Memory B cell (primary cell): ENCODE results near the gene C1orf210.

Source experiments
- ATAC-seq: fragments of 150-1000 bp; cut with Tn5 transposase; 2 replicates; pipeline ENCODE4 v1.10.0; 2021; ENCODE audit warnings: low read depth, mild to moderate bottlenecking, moderate library complexity
- DNase-seq, 2 donors: peaks; one replicate each; pipeline ENCODE4 v3.0.0; 2022; ENCODE audit warnings: low spot score in 2 of 2
- H3K27ac Mint-ChIP-seq: one replicate; pipeline ENCODE4 v1.8.0; 2022; ENCODE audit warnings: mild to moderate bottlenecking, moderate library complexity, mixed read lengths
- H3K27me3 Mint-ChIP-seq: one replicate; pipeline ENCODE4 v1.8.0; 2022; ENCODE audit warnings: mixed read lengths
- H3K36me3 Mint-ChIP-seq: one replicate; pipeline ENCODE4 v1.8.0; 2022; ENCODE audit warnings: mild to moderate bottlenecking, mixed read lengths
- H3K4me1 Mint-ChIP-seq: one replicate; pipeline ENCODE4 v1.8.0; 2022; ENCODE audit warnings: mixed read lengths
- H3K4me3 Mint-ChIP-seq: one replicate; pipeline ENCODE4 v1.8.0; 2022; ENCODE audit warnings: mild to moderate bottlenecking, moderate library complexity, mixed read lengths
- H3K9me3 Mint-ChIP-seq: one replicate; pipeline ENCODE4 v1.8.0; 2022; ENCODE audit warnings: mixed read lengths

The C1orf210 gene

DNA sequence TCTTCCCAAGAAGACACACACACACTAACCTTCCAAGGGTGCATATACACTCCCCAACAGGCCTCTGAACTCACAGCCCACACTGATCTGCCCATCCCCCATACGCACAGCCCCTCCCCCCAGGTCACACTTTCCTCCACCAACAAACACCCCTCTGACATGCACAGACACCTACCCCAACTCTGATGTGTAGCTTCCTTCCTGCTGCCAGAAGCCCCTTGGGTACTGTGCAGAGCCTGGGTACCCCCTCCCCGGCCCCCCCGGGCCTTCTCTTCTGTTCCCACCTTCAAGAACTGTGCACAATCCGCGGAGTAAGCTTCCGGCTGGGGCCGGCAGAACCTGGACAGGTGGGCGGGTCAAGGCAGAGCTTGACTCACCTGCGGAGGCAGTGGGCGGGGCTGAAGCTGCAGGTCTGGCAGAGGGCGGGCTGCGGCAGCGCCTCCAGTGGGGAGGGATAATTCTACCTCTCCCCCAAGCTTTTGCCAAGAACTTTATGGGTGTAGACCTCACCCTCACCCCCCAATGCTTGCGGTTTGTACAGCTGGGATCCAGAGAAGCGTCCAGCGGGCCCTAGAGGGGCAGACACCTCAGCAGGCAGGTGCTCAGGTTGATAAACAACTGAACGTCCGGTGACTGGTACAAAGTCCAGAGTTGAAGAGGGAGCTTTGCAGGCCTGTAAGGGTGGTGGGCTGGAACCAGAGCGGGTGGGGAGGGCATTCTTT lies at the start of gene C1orf210:
Gene C1orf210 (minus strand): TSS at position 313 of the 722 bp plus-strand sequence. CDS start 2,311 bp downstream, outside the sequence.
- no peak for DNase-seq
- ATAC-seq: no peak
- Mint-ChIP-seq H3K27ac (no peak within 1 kb of the TSS), H3K4me3 (no peak within 1 kb of the TSS), H3K27me3 (peaks cover 14% of the 10 kb centered on the region), H3K9me3 (no peaks in the 10 kb centered on the region), H3K4me1 (no peaks in the 10 kb centered on the region), H3K36me3 (no peaks in the 10 kb centered on the region)

DNA sequence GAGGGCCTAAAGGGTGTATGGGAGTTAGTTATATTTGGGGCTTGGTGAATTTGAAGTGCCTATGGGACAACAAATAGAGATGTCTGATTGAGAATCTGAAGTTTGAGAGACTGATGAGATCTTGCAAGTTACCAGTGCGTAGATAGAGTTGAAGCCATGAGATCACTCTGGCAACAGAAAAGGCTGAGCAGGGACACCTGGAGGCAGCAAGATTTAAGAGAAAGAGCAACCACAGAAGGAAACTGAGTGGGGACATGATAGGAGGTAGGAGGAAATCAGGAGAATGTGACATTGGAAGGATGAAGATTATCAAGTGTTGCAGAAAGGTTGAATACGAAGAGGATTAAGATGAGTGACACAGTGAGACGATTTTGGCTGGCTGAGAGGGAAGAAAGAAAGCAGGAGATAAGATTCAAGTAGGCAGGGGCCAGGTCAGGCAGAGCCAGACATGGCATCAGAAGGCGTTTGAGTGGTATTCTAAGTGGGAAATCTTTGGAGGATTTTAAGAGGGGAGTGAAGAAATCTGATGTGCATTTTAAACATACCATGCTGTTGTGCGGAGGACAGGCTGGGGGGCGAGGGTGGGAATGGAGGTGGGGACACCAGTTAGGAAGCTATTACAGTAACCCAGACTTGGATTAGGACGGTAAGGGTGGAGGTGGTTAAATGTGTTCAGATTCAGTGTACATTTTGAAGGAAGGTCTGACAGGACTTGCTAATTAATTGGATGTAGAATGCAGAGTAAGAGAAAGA lies 49.2 kb upstream of the C1orf210 start:
- H3K4me3 Mint-ChIP-seq: no peak overlapping the region
- H3K36me3 Mint-ChIP-seq: no peaks in the 10 kb centered on the region
- peaks cover 2% of the 10 kb centered on the region for H3K27me3 Mint-ChIP-seq
- DNase-seq (no peak), ATAC-seq (no peak)
- no peak overlapping the region for H3K27ac Mint-ChIP-seq
- H3K4me1 Mint-ChIP-seq: no peaks in the 10 kb centered on the region
- no peaks in the 10 kb centered on the region for H3K9me3 Mint-ChIP-seq

DNA sequence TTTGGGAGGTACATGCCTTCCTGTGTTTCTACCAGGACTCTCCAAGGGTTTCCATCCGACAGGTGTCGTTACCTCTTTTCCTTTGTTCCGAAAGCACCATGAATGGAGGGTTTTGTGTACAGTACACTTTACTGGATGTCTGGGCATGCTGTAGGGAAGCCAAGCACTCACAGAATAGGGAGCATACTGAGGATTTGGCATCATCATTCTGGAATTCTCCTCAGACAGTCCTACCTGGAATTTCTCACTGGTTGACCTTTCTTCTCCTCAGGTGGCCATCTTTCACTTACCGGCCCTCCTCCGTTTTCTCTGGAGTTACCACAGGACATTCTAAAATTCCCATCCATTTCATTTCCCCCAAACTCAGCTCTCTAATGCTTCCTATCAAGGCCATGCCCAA lies 46.3 kb upstream of the C1orf210 start:
- DNase-seq (no peak), ATAC-seq (no peak)
- no peak overlapping the region for H3K4me3 Mint-ChIP-seq
- peaks cover 2% of the 10 kb centered on the region for H3K9me3 Mint-ChIP-seq
- H3K4me1 Mint-ChIP-seq: no peaks in the 10 kb centered on the region
- peaks cover 3% of the 10 kb centered on the region for H3K36me3 Mint-ChIP-seq
- no peak overlapping the region for H3K27ac Mint-ChIP-seq
- H3K27me3 Mint-ChIP-seq: no peaks in the 10 kb centered on the region

DNA sequence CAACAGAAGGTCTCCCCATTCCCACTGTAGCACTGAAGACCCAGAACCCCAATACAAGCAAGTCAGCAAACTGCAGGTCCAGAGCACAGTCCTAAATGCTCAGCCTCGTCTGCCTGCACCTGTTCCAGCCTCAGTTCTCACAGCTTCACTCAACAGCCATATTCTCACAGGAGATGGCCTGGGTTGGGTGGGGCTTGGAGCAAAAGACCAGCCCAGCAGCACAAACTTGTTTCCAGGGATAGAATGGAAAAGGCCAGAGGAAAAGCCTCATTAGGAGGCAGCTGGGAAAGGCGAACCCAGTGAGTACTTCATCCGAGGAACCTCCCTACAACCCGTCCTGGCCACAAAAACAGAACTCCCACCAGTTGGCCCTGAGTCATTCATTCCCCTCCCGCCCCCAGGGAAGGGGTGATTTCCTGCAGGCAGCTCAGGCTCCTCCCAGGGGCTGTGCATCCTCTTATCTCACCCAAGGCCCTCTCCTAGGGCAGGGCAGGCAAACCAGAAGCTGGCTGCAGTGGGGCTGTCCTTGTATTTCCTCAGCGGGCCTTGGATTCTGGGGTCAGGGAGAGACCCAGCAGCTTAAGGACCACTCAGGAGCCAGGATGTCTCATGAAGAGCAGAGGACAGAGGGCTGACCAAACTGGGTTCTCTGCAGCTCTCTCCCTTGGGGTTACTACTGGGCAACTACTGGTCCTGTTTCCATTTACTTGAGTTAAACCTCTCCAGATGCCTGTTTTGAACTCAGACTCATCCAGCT lies 44.8 kb upstream of the C1orf210 start:
- H3K4me1 Mint-ChIP-seq: no peaks in the 10 kb centered on the region

DNA sequence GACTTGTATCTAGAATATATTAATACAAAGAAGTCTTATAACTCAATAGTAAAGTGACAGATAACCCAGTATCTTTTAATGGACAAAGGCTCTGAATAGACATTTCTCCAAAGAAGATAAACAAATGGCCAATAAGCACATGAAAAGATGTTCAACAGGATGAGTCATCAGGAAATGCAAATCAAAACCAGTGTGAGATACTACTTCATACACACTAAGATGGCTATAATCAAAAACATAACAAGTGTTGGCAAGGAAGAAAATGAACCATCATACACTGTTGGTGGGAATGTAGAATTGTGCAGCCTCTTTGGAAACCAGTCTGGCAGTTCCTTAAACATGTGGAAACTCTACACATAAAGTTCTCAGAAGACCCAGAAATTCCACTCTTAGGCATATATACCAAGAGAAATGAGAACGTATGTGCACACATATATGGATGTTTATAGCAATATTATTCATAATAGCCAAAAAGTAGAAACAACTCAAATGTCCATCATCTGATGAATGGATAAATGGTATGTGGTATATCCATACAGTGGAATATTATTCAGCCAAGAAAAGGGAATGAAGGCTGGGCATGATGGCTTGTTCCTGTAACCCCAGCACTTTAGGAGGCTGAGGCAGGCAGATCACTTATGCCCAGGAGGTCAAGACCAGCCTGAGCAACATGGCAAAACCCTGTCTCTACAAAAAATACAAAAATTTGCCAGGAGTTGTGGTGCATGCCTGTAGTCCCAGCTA lies 42.3 kb upstream of the C1orf210 start:
- H3K27ac Mint-ChIP-seq: no peak overlapping the region
- H3K4me3 Mint-ChIP-seq: no peak overlapping the region
- H3K36me3 Mint-ChIP-seq: peaks cover 9% of the 10 kb centered on the region
- ATAC-seq (no peak), DNase-seq (no peak)
- H3K4me1 Mint-ChIP-seq: no peaks in the 10 kb centered on the region
- H3K27me3 Mint-ChIP-seq: no peaks in the 10 kb centered on the region
- peaks cover 7% of the 10 kb centered on the region for H3K9me3 Mint-ChIP-seq

More for the DNA sequence above, 44.8 kb upstream of the C1orf210 start:
- no peak for ATAC-seq
- Mint-ChIP-seq H3K4me3 (no peak overlapping the region), H3K27me3 (no peaks in the 10 kb centered on the region), H3K9me3 (peaks cover 4% of the 10 kb centered on the region), H3K36me3 (peaks cover 4% of the 10 kb centered on the region), H3K27ac (no peak overlapping the region)
- DNase-seq: no peak

DNA sequence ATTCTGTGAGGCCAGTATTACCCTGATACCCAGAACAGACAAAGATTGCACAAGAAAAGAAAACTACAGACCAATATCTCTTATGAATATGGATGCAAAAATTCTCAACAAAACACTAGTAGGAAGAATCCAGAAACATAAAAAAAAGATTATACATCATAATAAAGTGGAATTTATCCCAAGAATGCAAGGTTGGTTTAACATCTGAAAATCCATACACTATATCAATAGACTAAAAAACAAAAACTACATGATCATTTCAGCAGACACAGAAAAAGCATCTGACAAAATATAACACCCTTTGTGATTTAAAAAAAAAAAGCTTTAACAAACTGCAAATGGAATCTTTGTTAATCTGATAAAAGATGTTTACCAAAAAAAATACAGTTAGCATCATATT lies 40.0 kb upstream of the C1orf210 start:
- no peaks in the 10 kb centered on the region for H3K27me3 Mint-ChIP-seq
- ATAC-seq: no peak
- no peaks in the 10 kb centered on the region for H3K4me1 Mint-ChIP-seq
- no peak overlapping the region for H3K27ac Mint-ChIP-seq
- DNase-seq: no peak
- H3K36me3 Mint-ChIP-seq: peaks cover 9% of the 10 kb centered on the region
- H3K4me3 Mint-ChIP-seq: no peak overlapping the region
- H3K9me3 Mint-ChIP-seq: peaks cover 7% of the 10 kb centered on the region

DNA sequence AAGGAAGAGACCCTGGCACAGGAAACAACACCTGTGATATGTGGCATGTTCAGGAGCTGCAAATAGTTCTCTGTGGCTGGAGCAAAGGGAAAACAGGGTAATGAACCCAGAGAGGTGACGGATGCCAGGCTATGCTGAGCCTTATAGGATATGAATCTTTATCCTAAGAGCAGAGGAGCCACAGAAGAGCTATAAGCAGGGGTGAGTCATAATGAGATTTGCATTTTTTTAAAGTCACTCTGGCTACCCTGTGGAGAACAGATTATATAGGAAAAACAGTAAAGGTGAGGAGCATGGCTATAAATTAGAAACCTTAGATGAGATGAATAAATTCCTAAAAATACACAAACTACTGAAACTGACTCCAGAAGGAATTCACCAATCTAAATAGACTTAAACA lies 39.4 kb upstream of the C1orf210 start:
- no peak overlapping the region for H3K27ac Mint-ChIP-seq
- peaks cover 9% of the 10 kb centered on the region for H3K36me3 Mint-ChIP-seq
- no peaks in the 10 kb centered on the region for H3K4me1 Mint-ChIP-seq
- DNase-seq: no peak
- H3K4me3 Mint-ChIP-seq: no peak overlapping the region
- H3K9me3 Mint-ChIP-seq: peaks cover 7% of the 10 kb centered on the region
- no peak for ATAC-seq
- H3K27me3 Mint-ChIP-seq: no peaks in the 10 kb centered on the region

DNA sequence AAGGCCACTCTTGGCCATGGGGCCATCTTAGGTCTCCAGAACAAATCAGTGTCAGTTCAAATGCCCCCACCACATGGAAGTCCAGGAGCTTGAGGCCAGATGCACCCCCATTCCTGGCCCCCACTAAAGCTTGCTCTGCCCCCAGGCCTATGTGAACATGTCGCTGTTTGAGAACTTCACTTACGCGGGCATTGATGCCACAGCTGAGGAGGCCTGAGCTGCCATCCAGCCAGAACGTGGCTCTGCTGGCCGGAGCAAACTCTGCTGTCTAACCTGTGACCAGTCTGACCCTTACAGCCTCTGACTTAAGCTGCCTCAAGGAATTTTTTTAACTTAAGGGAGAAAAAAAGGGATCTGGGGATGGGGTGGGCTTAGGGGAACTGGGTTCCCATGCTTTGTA lies 37.1 kb upstream of the C1orf210 start:
- H3K27ac Mint-ChIP-seq: no peak overlapping the region
- ATAC-seq: no peak
- no peak for DNase-seq
- peaks cover 6% of the 10 kb centered on the region for H3K36me3 Mint-ChIP-seq
- H3K4me1 Mint-ChIP-seq: no peaks in the 10 kb centered on the region
- H3K9me3 Mint-ChIP-seq: peaks cover 5% of the 10 kb centered on the region
- no peak overlapping the region for H3K4me3 Mint-ChIP-seq
- no peaks in the 10 kb centered on the region for H3K27me3 Mint-ChIP-seq

DNA sequence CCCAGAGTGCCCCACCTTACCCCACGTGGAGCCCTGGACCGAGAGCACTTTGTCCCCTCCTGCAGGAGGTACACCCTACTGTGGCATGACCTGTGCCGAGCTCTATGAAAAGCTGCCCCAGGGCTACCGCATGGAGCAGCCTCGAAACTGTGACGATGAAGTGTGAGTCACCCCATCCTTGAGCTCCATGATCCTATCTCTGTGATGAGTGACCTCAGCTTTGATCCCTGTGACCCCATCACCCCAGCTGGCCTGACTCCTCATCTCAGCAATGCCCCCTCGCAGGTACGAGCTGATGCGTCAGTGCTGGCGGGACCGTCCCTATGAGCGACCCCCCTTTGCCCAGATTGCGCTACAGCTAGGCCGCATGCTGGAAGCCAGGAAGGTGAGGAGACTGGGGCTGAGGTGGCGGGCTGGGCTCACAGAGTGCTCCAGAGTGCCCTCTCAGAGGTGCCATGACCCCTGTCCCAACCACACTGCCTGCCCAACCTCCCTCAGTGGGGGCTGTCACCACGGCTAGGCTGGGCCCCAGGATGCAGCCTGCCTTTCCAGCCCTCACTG lies 36.0 kb upstream of the C1orf210 start:
- DNase-seq: no peak
- Mint-ChIP-seq H3K4me1 (no peaks in the 10 kb centered on the region), H3K4me3 (no peak overlapping the region), H3K36me3 (peaks cover 6% of the 10 kb centered on the region), H3K9me3 (peaks cover 5% of the 10 kb centered on the region), H3K27me3 (no peaks in the 10 kb centered on the region), H3K27ac (no peak overlapping the region)
- ATAC-seq: no peak

DNA sequence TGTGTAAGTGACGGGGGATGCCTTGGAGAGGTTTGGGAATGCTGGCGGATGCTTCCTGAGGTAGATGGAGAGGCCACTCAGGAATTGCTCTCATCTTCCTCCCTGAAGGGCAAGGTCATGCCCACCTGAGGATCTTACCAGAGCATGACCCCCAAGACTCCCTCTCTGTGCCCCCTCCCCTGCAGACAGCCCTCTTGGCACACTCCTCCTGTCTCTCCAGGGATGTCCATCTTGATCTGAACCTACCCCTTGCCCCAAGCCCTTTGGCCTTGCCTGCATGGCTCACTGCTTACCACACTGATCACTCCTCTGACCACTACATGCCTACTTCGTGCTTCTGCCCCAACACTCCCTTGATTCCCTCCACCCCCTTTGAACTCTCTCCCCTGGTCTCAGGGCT lies 34.4 kb upstream of the C1orf210 start:
- Mint-ChIP-seq H3K36me3 (peaks cover 3% of the 10 kb centered on the region), H3K4me1 (no peaks in the 10 kb centered on the region), H3K4me3 (no peak overlapping the region), H3K9me3 (peaks cover 2% of the 10 kb centered on the region), H3K27ac (no peak overlapping the region), H3K27me3 (no peaks in the 10 kb centered on the region)
- ATAC-seq (no peak), DNase-seq (no peak)

DNA sequence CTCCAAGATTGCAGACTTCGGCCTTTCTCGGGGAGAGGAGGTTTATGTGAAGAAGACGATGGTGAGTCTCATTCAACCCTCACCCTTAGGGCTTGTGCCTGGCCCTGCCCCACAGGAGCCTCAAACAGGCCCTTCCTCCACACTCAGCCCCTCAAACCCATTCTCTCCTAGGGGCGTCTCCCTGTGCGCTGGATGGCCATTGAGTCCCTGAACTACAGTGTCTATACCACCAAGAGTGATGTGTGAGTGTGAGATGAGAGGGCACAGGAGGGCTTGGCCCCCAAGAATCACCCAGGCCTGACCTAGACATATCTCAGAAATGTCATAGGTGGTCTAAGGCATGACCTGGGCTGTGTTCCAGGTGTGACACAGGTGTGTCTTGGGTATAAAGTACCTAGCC lies 33.9 kb upstream of the C1orf210 start:
- ATAC-seq: no peak
- no peaks in the 10 kb centered on the region for H3K27me3 Mint-ChIP-seq
- H3K27ac Mint-ChIP-seq: no peak overlapping the region

DNA sequence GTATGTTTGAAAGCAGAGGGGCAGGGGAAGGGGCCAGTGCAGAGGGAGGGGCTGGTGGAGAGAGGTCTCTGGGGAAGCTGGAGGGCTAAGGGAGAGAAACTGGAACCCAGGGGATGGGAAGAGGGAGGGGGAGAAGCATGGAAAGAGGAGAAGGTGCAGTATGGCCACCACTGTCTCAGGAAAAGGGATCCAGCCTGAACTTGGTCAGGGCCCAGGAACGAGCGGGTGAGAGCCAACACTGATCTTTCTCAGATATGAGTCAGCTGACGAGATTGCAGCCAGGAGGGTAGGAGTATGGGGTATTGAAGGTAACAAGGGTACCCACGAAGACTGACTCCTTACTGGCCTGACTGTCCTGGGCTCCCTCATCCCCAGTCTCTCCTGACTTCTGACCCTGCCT lies 33.5 kb upstream of the C1orf210 start:
- Mint-ChIP-seq H3K27me3 (no peaks in the 10 kb centered on the region), H3K36me3 (no peaks in the 10 kb centered on the region), H3K27ac (no peak overlapping the region), H3K4me3 (no peak overlapping the region), H3K9me3 (no peaks in the 10 kb centered on the region), H3K4me1 (no peaks in the 10 kb centered on the region)
- DNase-seq (no peak), ATAC-seq (no peak)

More for the DNA sequence above, 33.9 kb upstream of the C1orf210 start:
- Mint-ChIP-seq H3K4me1 (no peaks in the 10 kb centered on the region), H3K9me3 (no peaks in the 10 kb centered on the region), H3K4me3 (no peak overlapping the region), H3K36me3 (no peaks in the 10 kb centered on the region)
- no peak for DNase-seq

DNA sequence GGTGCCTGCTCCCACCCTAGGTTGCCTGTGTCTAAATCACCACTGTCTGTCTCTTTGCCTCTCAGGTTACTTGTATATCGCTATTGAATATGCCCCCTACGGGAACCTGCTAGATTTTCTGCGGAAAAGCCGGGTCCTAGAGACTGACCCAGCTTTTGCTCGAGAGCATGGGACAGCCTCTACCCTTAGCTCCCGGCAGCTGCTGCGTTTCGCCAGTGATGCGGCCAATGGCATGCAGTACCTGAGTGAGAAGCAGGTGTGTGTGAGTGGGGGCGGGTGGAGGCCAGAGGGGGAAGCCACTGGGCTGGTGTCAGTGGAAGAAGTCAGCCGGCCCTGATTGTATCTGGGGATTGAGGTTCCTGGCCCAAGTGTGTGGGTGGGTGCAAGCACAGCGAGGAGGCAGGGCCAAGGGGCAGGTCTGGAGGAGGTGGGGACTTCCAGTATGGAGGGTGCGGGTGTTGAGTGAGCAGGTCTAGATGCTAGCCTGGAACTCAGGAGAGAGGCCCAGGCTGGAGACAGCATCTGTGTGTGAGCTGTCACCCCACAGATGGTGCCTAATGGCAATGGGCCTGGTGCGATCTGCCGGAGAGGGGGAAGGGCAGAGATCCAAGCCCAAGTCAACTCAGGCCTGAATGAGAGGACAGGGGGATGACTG lies 32.6 kb upstream of the C1orf210 start:
- Mint-ChIP-seq H3K4me3 (no peak overlapping the region), H3K27ac (no peak overlapping the region), H3K4me1 (no peaks in the 10 kb centered on the region), H3K9me3 (no peaks in the 10 kb centered on the region), H3K36me3 (no peaks in the 10 kb centered on the region), H3K27me3 (no peaks in the 10 kb centered on the region)
- no peak for DNase-seq
- no peak for ATAC-seq
